NT2/D1 (cell line): Measurements from ENCODE around the gene GDNF.
"Not testable (repeated sequence)": the region's sequence is repeated elsewhere in the genome, so short reads cannot be mapped to it uniquely, and the experiment has no call there.

Experiments used
- DNase-seq: peaks from one replicate; pipeline ENCODE4 v3.0.0-alpha.2; 2011; ENCODE audit warnings: low read depth, low spot score
- H3K27me3 ChIP-seq: 2 replicates; pipeline ENCODE4 v1.6.0; 2011; ENCODE audit warnings: mild to moderate bottlenecking; ENCODE audit not compliant: insufficient read length, insufficient read depth
- H3K36me3 ChIP-seq: 2 replicates; pipeline ENCODE4 v1.6.1; 2011; ENCODE audit warnings: mild to moderate bottlenecking, low read length, mixed read lengths; ENCODE audit not compliant: insufficient read depth, insufficient read length
- H3K4me1 ChIP-seq: 2 replicates; pipeline ENCODE4 v1.5.1; 2011; ENCODE audit not compliant: insufficient read depth, insufficient read length
- H3K4me3 ChIP-seq: 2 replicates; pipeline ENCODE4 v1.5.1; 2011; ENCODE audit warnings: low read depth; ENCODE audit not compliant: insufficient read length
- H3K9ac ChIP-seq: 2 replicates; pipeline ENCODE4 v1.6.0; 2011; ENCODE audit warnings: low read depth; ENCODE audit not compliant: insufficient read length
- H3K9me3 ChIP-seq: 2 replicates; pipeline ENCODE4 v1.5.1; 2011; ENCODE audit warnings: mild to moderate bottlenecking, low read length; ENCODE audit not compliant: insufficient read depth
- SUZ12 ChIP-seq: IDR thresholded peaks from 2 replicates; pipeline ENCODE4 v1.6.1; 2011; ENCODE audit not compliant: insufficient read length, insufficient read depth; ENCODE audit errors: extremely low read depth
- YY1 ChIP-seq: IDR thresholded peaks from 2 replicates; pipeline ENCODE4 v1.6.1; 2011; ENCODE audit not compliant: insufficient read length, insufficient read depth
- ZNF274 ChIP-seq: IDR thresholded peaks from 2 replicates; pipeline ENCODE4 v1.6.1; 2011; ENCODE audit warnings: mild to moderate bottlenecking, low read depth, low read length

The GDNF gene

DNA sequence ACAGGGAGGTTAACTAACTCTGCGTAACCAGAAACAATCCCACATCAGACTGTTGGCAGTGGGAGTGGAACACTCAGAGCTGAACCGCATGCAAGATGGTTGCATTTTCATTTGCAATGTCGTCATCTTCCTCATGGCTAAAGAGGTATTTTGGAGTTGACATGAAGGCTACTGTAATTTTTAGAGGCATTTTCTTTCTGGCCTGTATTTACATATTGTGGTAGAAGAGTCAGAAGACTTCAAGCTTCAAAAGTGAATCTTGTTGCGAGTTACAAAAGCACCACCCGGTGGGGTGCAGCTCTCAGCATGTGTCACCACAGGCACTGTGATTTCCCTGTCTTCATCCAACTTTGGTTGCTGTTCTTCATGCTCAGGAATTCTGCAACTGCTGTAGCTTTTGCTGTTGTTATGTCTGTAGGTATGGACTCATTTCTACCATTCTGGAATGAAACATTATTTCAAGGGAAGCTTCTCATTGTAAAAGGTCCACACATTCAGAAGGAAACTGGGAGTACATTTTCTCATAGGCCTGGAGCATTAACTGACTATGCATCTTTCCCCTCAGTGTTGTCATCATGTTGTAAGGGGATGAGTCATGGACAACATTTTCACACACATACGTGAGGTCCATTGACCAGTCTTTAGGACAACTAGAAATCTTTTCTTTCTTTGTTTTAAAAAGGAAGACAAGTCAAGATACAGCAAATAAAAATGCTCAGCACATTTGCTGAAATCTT lies 35.4 kb upstream of the GDNF start:
- Histone ChIP-seq H3K9ac (no peak overlapping the region), H3K27me3 (no peaks in the 10 kb centered on the region), H3K9me3 (no peaks in the 10 kb centered on the region), H3K36me3 (no peaks in the 10 kb centered on the region), H3K4me3 (no peak overlapping the region), H3K4me1 (no peaks in the 10 kb centered on the region)
- no peak for TF ChIP-seq ZNF274
- no peak for TF ChIP-seq YY1
- TF ChIP-seq SUZ12 = no peak
- no peak for DNase-seq

DNA sequence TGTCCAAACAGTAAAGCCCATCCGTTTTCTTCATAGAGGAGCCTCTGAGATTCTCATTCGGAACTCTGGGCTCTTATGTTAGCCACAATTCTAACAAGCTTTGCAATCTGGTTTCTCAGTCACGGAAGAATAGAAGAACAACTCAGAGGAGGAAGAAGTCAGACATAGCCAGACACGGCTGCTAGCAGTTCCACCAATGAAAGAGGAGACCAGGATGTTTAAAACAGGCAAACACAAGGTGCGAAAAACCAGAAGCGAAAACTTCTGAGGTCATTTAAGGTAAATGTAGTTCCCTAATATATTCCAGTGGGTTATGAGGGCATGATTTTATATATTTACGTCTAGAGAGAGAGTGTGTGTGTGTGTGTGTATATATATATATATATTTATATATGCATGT lies 34.1 kb upstream of the GDNF start:
- DNase-seq = no peak
- TF ChIP-seq YY1 (no peak), SUZ12 (no peak), ZNF274 (no peak)
- H3K27me3 ChIP-seq = no peaks in the 10 kb centered on the region

DNA sequence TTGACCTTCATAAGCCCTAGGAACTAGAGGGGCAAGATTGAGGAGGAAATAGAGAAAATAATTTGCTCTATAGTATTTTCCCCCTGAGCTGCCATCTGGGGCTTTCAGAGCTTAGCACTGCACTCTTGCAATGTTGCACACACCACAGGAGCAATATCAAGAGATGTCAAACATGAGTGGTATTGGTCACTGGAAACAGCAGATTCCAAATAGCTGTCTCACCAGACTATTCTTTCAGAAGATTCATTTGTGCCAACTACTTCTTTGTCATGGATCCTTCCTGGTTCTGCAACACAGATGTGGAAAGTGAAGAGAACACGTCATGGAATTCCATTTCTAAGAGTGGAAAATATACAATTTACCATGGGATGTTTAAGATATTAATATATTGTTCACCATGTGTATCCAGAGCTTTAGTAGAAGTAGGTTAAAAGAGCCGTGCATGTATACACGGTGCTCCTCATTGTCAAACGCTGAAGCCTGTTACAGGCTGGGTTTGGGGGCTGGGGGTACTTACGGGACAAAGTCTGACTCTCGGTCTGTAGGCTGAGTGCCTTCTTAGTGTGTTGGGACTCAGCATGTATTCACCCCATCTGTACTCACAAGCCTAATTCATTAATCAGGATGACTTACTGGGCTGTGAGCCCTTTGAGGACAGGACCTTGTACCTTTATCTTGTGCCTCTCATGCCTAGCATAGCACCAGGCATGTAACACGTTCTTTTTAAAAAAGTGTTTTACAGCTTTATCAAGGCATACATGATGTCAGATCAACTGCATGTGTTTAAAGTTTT lies 31.4 kb upstream of the GDNF start:
- Histone ChIP-seq H3K9me3 (no peaks in the 10 kb centered on the region), H3K4me1 (no peaks in the 10 kb centered on the region), H3K36me3 (no peaks in the 10 kb centered on the region), H3K9ac (no peak overlapping the region), H3K27me3 (no peaks in the 10 kb centered on the region), H3K4me3 (no peak overlapping the region)
- no peak for DNase-seq
- TF ChIP-seq SUZ12 (no peak), YY1 (no peak), ZNF274 (no peak)

More for the DNA sequence above, 34.1 kb upstream of the GDNF start:
- Histone ChIP-seq H3K4me1 (no peaks in the 10 kb centered on the region), H3K4me3 (no peak overlapping the region), H3K36me3 (no peaks in the 10 kb centered on the region), H3K9ac (no peak overlapping the region), H3K9me3 (no peaks in the 10 kb centered on the region)

DNA sequence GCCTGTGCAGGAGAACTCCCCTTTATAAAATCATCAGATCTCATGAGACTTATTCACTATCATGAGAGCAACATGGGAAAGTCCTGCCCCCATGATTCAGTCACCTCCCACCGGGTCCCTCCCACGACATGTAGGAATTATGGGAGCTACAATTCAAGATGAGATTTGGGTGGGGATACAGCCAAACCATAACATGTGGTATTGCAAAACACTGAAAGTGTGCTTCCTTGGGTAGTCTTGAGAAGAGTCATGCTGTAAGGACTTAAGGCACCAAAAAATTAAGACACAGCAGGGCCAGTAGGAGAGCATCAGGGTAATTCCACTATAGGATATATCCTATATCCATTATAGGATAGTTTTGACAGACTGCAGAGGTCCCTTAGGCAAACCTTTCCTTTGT lies 29.4 kb upstream of the GDNF start:
- H3K36me3 ChIP-seq = no peaks in the 10 kb centered on the region
- H3K27me3 ChIP-seq = no peaks in the 10 kb centered on the region
- no peak for TF ChIP-seq SUZ12
- no peak for TF ChIP-seq YY1
- TF ChIP-seq ZNF274 = no peak
- no peak overlapping the region for H3K4me3 ChIP-seq
- H3K9ac ChIP-seq = no peak overlapping the region
- no peaks in the 10 kb centered on the region for H3K4me1 ChIP-seq
- H3K9me3 ChIP-seq = no peaks in the 10 kb centered on the region
- DNase-seq = no peak

DNA sequence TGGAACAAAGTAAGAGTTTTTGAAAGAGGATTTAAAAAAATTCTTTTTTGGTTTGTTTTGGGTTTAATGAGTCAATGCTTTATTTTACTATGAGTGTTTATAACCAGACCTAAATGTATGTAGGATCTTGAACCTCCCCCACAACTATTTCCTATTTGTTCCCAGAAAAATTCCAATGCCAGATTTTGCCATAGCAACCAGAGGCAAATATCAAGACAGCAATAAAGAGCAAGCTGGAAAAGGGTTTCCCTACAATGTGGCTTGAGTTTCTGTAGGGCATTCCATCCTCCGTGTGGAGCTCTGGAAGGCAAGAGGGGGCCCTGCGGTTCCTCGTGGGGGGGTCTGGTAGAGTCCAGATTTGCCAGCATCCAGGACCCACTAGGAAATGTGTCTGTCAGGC lies 27.8 kb upstream of the GDNF start:
- TF ChIP-seq YY1 (no peak), ZNF274 (no peak), SUZ12 (no peak)
- no peak for DNase-seq
- no peaks in the 10 kb centered on the region for H3K9me3 ChIP-seq
- no peak overlapping the region for H3K4me3 ChIP-seq
- H3K4me1 ChIP-seq = no peaks in the 10 kb centered on the region
- H3K27me3 ChIP-seq = no peaks in the 10 kb centered on the region
- no peak overlapping the region for H3K9ac ChIP-seq
- H3K36me3 ChIP-seq = no peaks in the 10 kb centered on the region

DNA sequence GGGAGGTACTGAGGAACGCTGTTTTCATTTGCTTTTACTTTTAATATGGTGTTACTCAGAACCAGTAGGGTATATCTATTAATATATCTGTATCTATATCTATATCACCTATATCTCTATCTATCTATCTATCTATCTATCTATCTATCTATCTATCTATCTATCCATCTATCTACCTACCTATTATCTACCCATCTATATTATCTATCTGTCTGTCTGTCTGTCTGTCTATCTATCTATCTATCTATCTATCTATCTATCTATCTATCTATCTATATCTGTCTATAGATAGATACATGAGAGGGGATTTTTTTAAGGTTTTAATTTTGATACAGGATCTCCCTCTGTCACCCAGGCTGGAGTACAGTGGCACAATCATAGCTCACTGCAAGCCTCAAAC lies 23.1 kb upstream of the GDNF start:
- DNase-seq, H3K9me3 ChIP-seq, H3K4me1 ChIP-seq, H3K4me3 ChIP-seq, H3K36me3 ChIP-seq, H3K9ac ChIP-seq, H3K27me3 ChIP-seq: not testable (repeated sequence)

DNA sequence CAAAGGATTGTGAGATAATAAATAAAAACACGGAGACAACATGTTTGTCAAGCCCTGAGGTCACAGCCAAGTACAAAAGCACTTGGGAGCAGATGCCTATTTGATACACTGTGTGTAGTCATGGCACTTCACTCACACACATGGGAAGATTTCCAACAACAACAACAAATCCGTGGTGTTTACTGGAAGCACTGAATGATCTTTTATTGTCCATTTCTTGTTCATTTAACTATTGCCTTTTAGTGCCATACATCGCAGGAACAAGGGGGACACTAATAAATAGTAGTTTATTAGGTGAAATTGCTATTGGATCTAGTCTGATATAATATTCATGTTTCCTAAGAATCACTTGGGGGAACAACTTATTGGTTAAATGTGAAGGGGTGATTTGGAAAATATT lies 20.4 kb upstream of the GDNF start:
- Histone ChIP-seq H3K36me3 (no peaks in the 10 kb centered on the region), H3K9me3 (no peaks in the 10 kb centered on the region), H3K4me3 (no peak overlapping the region), H3K9ac (no peak overlapping the region), H3K27me3 (no peaks in the 10 kb centered on the region), H3K4me1 (no peaks in the 10 kb centered on the region)
- DNase-seq = no peak
- no peak for TF ChIP-seq YY1
- TF ChIP-seq SUZ12 = no peak

DNA sequence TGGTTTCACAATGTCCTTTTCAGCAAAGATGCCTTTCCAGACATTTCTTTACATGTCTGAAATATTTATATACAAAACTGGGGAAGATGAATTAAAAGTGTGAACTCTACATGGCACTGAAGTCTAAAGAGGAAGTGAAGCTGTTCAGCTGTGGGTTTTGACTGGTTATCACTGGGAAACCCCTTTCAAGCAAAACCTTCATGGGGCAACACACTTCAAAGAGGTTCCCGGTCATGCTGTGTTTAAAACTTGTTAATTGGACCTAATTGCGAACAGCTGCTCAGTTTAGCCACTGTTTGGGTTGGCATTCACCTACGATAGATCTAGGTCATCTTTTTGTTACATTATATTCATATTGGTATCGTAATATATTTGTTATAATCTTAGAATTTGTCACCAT lies 20.0 kb upstream of the GDNF start:
- H3K27me3 ChIP-seq = no peaks in the 10 kb centered on the region
- no peaks in the 10 kb centered on the region for H3K9me3 ChIP-seq
- H3K36me3 ChIP-seq = no peaks in the 10 kb centered on the region
- TF ChIP-seq ZNF274 (no peak), YY1 (no peak), SUZ12 (no peak)
- no peaks in the 10 kb centered on the region for H3K4me1 ChIP-seq
- H3K4me3 ChIP-seq = no peak overlapping the region
- DNase-seq = no peak
- no peak overlapping the region for H3K9ac ChIP-seq
